C1 segment of cervical spinal cord (tissue), 14 donors: ENCODE results near the gene PKHD1.
"Not testable (repeated sequence)": the region's sequence is repeated elsewhere in the genome, so short reads cannot be mapped to it uniquely, and the experiment has no call there.

Experiments used
- DNase-seq, 14 donors: peaks; one replicate each; lab custom pipeline; 2025; lab: John Stamatoyannopoulos, UW

Gene PKHD1

DNA sequence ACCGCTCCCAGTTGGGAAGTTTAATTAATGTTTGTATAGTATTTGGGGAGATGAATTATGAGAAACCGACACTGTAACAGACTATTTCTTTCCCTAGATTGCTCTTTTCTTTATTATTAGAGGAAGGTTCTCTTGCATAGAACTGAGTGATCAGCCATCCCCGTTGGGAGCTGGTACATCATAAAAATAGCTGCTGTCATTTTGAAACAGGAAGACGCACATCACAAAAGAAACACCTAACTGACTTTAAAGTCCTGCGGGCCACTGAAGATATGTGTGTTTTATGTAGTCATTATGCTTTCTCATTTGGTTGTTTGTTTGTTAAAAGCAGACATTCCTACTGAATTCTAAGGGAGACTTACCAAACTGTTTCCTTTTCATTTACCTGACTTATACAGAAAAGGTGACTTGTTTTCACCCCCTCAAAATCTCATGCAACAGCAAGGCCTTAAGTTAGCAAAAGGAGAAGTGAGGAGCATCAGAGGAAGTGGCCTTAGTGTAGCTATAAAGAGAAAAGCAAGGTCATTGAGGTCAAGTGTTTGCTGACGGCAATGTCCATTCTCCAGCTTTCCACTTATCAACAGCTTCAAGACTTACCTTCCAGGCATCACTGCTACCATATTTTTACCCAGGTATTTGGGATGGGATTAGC is 91.0 kb downstream of the PKHD1 start:
- DNase-seq, result no peak

DNA sequence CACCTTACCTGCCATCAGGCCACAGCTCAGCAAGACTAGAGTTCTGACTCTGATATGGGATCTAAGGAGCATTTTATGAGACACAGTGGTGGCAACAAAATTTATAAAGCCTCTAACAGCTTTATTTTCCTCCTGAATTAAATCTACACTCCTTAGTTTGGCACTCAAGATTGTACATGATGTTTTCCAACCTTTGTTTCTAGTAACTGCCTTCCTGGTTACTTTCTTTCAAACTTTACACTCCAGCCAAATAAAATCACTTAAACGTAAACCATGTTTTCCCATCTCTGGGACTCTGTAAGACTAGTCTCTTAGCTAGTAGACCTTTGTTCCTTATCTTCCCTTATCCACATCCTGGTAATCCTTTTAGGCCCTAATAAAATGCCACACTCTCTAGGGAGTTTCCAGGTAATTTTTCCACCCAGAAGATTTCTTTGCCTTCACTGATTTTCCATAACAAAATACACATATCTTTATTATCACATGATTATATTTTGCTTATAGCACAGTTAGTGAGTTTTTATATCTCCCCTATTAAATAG is 92.1 kb downstream of the PKHD1 start:
- DNase-seq, result no peak

DNA sequence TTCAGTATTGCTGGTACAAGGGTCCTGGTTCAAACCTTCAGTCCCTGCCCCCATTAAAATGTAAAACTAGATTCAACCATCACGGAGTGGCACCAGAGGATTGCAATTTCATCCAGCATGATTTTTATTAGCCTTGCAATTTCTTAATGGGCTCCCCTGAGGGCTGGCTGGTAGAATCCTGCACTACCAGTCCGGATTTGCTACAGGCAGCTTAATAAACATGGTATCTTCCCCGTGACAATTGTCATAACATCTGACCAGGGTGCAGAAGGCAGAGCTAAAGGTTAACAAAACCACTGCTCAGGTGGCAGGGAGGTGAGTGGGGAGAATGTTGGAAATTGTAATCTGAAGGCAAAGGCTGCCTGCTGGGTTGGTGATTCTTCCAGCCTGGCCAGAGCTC is 94.5 kb downstream of the PKHD1 start:
- no peak for DNase-seq

DNA sequence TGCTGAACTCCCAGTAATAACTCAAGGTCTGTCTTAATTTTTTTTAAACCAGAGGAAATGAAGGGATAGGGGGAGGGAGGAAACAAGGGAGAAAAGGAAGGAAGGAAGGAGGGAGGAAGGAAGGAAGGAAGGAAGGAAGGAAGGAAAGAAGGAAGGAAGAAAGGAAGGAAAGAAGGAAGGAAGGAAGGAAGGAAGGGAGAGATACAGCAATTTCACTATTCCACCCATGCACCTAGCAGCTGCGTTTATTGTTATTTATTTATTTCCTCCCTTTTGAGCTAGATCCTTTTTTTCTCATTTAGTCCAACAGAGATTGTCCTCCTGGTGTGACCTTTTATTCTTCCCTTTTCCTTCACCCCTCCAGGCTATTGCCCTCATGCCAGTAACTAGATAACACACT is 97.6 kb downstream of the PKHD1 start:
- DNase-seq, result no peak

DNA sequence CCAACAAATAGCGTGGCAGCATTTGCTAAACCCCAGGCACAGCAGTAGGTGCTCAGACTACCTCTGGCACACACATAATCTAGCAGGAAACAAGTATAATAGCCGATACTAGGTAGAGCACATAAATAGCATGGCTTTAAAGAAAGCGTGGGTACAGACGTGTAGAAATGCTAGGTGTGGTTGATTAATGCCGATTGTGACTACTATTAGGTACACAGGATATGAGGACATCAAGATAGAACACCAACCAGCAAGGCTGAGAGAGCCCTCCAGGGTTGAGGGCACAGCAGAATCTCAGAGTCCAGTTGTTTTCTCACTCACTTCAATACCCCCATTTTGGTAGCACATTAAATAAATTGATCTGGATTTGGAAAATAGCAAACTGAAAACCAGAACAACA is 100.5 kb downstream of the PKHD1 start:
- DNase-seq, result no peak

DNA sequence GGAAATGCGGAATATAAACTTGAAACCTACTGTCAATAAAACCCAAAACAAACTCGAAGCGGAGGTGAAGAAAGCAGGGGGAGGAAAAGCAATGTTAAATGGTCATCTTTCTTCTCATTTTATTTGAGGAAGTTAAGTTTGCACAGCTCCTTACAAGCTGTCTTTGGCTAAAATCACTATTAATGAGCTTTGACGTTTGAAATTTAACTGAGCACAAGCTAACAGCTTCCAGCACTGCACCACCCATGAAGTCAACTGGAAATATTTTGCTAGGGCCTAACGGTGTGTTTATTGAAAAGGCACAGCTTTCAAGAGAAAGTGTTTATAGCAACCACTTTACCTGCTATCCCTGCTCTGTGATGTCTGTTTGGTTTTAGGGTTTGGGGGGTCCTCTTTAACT is 103.8 kb downstream of the PKHD1 start:
- DNase-seq, result no peak

DNA sequence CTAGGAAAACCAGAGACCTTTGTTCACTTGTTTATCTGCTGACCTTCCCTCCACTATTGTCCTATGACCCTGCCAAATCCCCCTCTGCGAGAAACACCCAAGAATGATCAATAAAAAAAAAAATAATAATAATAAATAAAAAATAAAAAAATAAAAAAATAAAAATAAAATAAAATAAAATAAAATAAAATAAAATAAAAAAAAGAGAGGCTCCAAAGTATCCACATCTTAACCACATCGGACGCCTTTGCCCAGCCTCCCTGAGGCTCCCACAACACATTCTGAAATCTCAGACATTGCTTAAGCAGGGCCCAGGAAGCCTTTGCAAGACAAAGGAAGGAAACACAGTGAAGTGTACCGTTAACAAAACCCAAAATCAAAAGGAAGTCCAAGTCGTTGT is 104.7 kb downstream of the PKHD1 start:
- DNase-seq, result not testable (repeated sequence)

DNA sequence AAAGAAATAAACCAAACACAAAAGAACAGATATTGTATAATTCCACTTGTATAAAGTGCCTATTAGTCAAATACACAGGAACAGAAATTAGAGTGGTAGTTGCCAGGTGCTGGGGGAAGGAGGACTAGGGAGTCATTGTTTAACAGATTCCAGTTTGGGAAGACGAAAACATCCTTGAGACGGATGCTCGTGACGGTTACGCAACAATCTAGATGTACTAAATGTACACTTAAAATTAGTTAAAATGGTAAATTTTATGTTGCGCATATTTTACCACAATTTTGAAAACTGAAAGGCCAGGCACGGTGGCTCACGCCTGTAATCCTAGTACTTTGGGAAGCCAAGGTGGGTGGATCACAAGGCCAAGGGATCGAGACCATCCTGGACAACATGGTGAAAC is 111.0 kb downstream of the PKHD1 start:
- no peak for DNase-seq

DNA sequence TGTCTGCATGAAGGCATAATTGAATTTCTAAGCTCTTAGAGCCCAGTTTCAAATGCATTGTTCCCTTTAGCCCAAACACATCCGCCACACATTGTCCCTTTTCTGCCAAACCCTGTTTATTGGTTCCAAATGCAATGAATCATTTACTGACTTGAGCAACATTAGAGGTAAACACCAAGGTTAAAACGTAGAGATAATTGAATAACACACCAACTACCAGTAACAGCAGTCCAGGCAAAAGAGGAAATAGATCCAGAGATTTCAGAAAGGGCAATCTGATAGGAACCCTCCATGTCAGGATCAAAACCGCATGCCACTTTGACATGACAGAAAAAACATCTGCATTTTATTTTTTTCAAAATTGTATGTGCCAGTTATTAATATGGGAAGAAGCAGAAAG is 114.8 kb downstream of the PKHD1 start:
- DNase-seq, result no peak

DNA sequence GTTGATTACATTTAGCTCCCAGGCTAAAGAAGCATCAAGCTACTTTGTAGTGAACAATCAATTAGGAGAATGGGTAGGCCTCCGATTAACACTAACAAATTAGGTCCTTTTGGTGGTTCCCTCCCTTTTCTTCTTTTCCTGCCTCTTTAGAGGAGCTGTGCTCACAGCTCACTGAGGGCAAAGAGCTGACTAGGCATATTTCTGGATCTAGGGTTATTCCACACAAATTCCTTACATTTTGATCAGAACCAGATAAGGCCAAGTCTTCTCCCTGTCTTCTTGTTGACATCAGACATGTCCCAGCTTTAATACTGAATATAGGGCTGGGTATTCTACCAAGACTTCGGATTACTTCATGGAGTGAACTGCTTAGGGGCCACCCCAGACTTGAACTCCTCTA is 119.1 kb downstream of the PKHD1 start:
- no peak for DNase-seq

DNA sequence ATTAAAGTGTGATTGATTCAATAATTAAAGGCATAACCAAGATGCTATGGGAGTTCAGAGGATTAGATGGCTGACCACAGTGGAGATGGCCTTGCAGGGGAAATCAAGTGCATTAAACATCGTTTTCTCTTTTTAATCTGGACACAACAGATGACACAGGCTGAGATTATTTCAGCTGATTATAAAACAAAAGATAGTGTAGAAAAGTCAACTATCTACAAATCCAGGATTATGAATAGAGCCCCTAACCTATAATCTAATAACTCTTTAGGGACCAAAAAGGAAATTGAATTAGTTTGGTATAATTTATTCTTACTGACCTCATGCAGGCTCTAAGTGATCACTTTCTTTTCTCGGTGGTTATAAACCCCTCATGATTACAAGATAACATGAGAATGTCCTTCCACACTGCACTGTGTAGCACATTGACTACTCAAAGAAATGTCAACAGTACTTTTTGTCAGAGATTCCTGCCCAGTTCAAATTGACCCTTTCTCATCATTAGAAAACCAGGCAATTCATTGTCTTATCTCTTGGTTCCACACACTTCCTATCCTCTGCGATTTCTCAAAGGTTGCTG is 122.1 kb downstream of the PKHD1 start:
- no peak for DNase-seq

DNA sequence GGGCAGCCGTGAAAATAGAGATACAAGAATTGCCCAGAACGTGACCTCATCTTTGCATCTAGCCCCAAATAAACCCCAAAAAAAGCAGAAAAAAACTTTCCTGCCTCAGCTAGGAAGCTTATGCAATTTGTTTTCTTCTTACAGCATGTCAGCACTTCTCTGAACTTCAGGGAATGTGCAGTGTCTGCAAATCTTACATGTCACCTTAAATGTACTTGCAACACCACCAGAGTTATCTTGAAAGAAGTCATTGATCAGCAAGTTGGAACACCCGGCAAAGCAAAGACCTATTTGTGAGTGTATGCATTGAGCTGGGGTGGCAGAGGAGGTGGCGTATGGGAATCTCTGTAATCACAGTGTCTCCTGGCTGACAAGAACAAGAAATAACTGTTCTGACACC is 123.4 kb downstream of the PKHD1 start:
- no peak for DNase-seq

DNA sequence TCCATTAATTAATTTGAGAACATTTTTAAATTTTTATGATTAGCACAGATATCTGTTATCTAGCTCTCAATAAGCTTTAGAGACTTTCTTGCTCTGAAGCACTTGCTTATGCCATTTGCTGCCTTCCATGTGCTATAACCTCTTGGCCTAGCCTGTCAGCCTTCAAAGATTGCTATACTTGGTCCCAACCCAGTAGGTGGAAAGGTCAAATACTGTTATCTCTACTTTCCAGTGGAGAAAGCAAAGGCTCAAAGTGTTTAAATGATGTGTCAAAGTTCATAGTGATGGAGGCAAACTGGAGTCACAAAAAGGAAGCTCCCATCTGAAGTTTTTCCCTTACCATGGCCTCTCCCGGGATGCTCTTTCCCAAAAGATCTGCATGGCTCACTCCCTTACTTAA is 125.1 kb downstream of the PKHD1 start:
- DNase-seq, result no peak

DNA sequence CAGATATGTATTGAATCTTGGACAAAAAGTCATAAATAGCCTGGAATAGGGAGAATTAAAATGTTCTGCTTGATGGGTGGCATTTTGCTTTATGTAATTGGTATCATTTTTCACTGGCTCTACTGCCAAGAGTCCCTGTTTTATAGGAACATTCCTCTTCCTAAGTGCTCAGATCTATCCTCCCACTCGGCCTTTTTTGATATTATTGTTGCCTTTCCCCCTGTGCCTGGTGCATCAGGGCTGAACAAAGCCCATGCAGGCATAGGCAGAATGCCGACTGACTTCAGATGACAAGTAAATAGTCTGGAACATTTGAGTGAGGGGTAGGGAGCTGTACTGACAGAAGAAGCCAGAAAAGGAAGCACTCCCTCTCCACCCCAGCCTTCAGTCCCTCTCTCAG is 127.0 kb downstream of the PKHD1 start:
- DNase-seq, result no peak

DNA sequence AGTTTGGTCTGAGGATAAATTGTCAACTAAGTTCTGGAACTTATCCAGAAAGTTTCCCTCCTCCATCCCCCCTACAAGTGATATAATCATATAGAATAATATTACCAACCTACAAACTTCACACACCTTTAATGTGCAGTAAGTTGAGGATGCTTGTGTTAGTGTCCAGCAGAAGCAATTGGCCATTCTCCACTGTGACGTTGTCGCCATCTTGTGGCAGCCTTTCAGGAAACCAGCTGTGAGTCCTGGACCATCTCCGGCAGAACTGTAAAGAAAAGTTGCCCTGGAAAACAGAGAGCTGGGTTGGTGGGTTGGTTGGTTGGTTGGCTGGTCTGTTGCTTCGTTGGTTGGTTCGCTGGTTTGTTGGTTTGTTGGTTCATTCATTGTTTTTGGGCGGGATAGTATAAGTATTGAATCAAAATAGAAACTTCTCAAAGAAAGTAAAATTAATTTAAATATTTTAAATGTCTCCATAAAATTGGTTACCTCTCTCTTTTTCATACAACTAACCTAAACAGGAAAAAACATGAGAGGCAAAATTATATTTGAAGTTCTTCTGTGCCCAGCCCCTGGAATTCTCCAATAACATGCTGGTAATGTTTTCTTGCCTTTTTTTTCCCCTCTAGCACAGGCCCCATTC is 127.5 kb downstream of the PKHD1 start:
- DNase-seq, result peak in 9 of 14 donors; percentile 2 to 49 (median 7)

DNA sequence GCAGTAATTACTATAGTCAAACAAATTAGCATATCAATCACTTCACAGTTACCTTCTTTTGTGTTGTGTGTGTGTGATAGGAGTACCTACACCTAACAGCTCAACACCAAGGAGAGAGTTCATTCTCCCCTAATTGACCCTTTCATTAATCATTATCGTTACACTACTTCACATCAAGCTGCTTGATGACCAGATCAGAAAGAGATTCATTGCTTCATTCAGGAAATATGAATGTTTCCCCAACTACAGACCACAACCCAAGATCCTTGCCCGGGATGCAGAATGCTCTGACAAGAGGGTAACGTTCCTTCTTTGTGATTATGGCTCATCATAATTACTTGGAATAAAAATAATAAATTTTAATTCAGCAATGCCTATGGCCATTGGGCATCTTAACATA is 132.7 kb downstream of the PKHD1 start:
- DNase-seq, result no peak

DNA sequence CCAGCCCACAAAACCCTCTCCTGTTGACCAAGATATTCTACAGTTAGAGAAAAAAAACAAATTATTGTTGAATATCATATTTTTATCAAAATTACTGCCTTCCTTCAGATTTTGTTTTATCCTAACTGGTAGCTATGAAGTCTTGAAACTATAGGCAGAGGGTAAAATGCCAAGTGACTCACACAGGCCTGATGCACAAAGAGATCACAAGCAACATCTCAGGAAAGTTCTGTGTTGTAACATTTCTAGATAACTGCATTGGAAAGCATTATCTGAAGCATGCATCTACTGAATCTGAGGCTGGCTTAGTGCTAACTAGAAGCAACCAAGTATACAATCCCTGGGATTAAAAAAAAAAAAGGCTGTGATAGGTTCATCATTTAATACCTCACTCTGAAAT is 134.2 kb downstream of the PKHD1 start:
- no peak for DNase-seq

DNA sequence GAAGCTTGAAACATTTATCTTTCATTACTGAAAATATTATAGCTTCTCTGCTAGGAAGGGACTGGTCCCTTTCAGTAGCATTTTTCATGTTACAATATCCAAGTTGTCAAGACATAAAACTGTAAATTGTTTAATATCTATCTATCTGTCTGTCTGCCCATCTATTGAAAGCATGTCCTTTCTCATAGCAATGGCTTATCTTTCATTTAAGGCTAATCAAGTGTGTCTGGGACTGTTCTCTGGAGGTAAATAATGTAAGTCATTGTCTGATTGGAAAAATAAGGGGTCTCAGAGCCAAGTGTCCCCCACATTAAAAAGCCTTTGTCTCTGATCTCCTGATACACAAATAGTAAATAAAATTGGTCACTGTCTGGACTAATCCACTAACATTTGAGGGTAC is 135.5 kb downstream of the PKHD1 start:
- DNase-seq, result no peak

DNA sequence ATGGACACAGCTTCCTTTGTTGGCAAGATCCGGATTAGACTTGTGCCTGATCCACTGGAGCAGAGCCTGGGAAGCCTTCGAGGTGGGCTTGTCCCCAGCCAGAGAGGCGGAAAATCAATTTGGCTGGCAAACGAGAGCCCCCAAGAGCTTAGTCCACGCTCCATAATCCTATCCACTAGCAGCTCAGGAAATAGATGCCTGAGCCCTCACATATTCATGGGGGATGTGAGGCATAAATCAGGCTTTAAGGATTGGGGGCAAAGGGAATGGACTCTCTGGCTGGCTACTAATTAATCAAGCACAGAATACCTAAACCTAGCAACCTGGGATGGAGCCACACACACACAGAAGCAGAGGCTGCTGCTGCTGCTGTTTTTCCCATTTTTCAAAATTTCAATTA is 137.9 kb downstream of the PKHD1 start:
- no peak for DNase-seq

DNA sequence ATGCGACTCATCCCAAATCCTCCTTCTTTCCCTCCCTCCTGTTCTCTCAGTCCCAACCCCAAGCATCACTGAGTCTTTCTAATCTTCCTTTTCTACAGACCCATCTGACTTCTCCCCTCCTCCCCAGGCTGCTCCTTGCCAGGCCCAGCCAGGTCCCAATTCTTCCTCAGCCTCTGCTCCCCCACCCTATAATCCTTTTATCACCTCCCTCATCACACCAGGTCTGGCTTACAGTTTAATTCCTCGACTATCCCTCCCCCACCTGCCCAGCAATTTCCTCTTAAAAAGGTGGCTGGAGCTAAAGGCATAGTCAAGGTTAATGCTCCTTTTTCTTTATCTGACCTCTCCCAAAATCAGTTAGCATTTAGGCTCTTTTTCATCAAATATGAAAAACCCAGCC is 147.7 kb downstream of the PKHD1 start:
- not testable (repeated sequence) for DNase-seq

DNA sequence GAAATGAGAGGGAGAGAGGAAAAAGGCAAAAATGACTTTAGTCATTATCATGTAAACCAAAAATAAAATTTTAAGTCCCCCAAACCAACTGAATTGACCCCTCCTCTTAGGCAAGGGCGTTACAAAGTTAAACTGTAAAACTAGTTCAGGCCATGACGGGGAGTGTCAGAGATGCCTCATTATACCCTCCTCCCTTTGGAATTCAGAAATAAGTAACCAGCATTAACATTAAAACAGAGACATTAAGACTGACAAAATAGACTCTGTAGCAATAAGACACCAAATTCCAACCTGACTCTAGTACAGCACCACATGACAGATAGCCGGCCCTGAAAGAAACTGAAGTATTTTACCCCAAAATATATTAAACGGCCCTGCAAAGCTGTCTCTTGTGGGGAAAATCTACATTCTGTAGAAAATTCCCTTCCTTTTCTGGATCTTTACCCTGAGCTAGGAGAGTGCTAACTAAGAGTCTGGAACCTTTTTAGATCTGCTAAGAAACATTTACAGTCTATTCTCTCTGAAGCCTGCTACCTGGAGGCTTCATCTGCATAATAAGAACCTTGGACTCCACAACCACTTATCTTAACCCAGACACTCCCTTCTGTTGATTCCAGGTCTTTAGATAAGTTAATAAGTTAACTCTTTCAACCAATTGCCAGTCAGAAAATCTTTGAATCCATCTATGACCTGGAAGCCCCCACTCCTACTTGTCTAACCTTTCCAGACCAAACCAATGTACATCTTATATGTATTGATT is 150.7 kb downstream of the PKHD1 start:
- no peak for DNase-seq

DNA sequence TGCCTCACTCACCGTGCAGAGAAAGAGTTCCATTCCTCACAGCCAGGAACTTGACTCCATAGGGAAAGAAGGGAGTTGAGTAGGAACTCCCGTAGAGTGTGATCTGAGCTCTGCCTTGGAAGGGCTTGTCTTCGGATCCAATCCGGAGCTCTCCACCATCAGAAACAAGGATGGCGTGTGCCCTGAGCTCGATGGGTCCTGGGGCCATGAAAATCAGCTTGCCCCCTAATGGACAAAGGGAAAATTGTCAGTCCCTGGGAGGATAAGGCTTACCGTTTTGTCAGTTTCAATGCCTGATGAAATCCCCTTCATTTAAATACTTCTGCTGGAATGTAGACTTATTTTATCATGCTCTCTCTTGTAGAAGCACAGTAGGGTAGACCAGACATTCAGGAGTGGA is 153.3 kb downstream of the PKHD1 start:
- no peak for DNase-seq
